GM12878 (cell line): ENCODE data around the gene FITM1. TPM values are rescaled to one million over a fixed set of nuclear protein-coding genes. Genes with fewer than 3 reads are reported as not detected.

Source experiments
- ATAC-seq: fragments of 200-7000 bp; cut with Tn5 transposase; 3 replicates; pipeline ENCODE4 v1.9.1; 2020; ENCODE audit warnings: mild to moderate bottlenecking, moderate library complexity
- BruUV-seq: library from RNA; stranded (reverse); fragments of 400-500 nt; replicated peaks from 2 replicates; lab custom pipeline; 2021; lab: Mats Ljungman, UMichigan
- CTCF ChIA-PET: fragments of 300-600 bp; sonication (Branson Sonifier 250); formaldehyde crosslinking; extraction: SDS; loops from one replicate; lab custom pipeline; 2021; ENCODE audit warnings: inconsistent platforms; lab: Yijun Ruan, JAX
- POLR2A ChIA-PET: fragments of 350-600 bp; formaldehyde crosslinking; extraction: SDS; loops from one replicate; lab custom pipeline; 2021; ENCODE audit warnings: inconsistent platforms; lab: Charles Lee
- RAD21 ChIA-PET: fragments of 300-600 bp; sonication (Branson Sonifier 250); formaldehyde crosslinking; loops from one replicate; lab custom pipeline; 2023; ENCODE audit warnings: antibody characterized with exemption; ENCODE audit not compliant: unreplicated experiment; lab: Charles Lee
- SMC1A ChIA-PET: fragments of 300-600 bp; sonication (Branson Sonifier 250); formaldehyde crosslinking; loops from one replicate; lab custom pipeline; 2023; ENCODE audit not compliant: unreplicated experiment, uncharacterized antibody; lab: Charles Lee
- DNase-seq: peaks from one replicate; pipeline ENCODE4 v3.0.0-alpha.2; 2011; ENCODE audit warnings: low read depth, low spot score
- FAIRE-seq: peaks from 3 replicates; lab custom pipeline; 2011; peaks lifted over from hg19 to GRCh38; lab: Jason Lieb, UNC
- H2AFZ ChIP-seq: 2 replicates; pipeline ENCODE4 v1.6.0; 2011; ENCODE audit warnings: low read depth, low read length, control low read depth; ENCODE audit not compliant: control insufficient read depth
- H3K27ac ChIP-seq: 2 replicates; pipeline ENCODE4 v1.5.1; 2011; ENCODE audit warnings: control low read depth; ENCODE audit not compliant: control insufficient read depth, insufficient read depth
- H3K27me3 ChIP-seq, 2 experiments: replicated peaks in 1 of 2; 2 replicates each; pipeline versions ENCODE4 v1.6.0 to v1.6.1; 2011; ENCODE audit warnings: low read length in 1 of 2; ENCODE audit not compliant: control insufficient read depth in 2 of 2, insufficient read depth in 2 of 2
- H3K36me3 ChIP-seq, 2 experiments: 2 replicates each; pipeline ENCODE4 v1.5.1; 2011; ENCODE audit warnings: low read length in 1 of 2; ENCODE audit not compliant: control insufficient read depth in 2 of 2, insufficient read depth in 2 of 2
- H3K4me1 ChIP-seq: 2 replicates; pipeline ENCODE4 v1.6.1; 2011; ENCODE audit warnings: mild to moderate bottlenecking, low read length, moderate library complexity, mixed read lengths; ENCODE audit not compliant: control insufficient read depth, insufficient read depth
- H3K4me2 ChIP-seq: 2 replicates; pipeline ENCODE4 v1.6.0; 2011; ENCODE audit warnings: control low read depth; ENCODE audit not compliant: control insufficient read depth, insufficient read depth
- H3K4me3 ChIP-seq: fragments of 200-600 bp; sonication (generic); 2 replicates; pipeline ENCODE4 v1.5.1; 2016
- H3K79me2 ChIP-seq: 2 replicates; pipeline ENCODE4 v1.6.0; 2011; ENCODE audit warnings: low read length; ENCODE audit not compliant: control insufficient read depth, insufficient read depth
- H3K9ac ChIP-seq: 2 replicates; pipeline ENCODE4 v1.8.0; 2011; ENCODE audit warnings: low read length, control low read depth, mixed read lengths; ENCODE audit not compliant: control insufficient read depth, insufficient read depth
- H3K9me3 ChIP-seq: replicated peaks from 3 replicates; pipeline ENCODE4 v1.5.1; 2011; ENCODE audit warnings: mild to moderate bottlenecking, low read length; ENCODE audit not compliant: control insufficient read depth, insufficient read depth
- H4K20me1 ChIP-seq: 2 replicates; pipeline ENCODE4 v1.6.0; 2011; ENCODE audit not compliant: control insufficient read depth, insufficient read depth
- E4F1 ChIP-seq: fragments of 450-650 bp; IDR thresholded peaks from 2 replicates; pipeline ENCODE4 v1.6.1; 2018; ENCODE audit warnings: borderline replicate concordance, mild to moderate bottlenecking; ENCODE audit not compliant: partially characterized antibody
- LARP7 ChIP-seq: fragments of 450-650 bp; IDR thresholded peaks from 2 replicates; pipeline ENCODE4 v1.6.1; 2017; ENCODE audit warnings: mild to moderate bottlenecking
- NFXL1 ChIP-seq: fragments of 450-650 bp; IDR thresholded peaks from 2 replicates; pipeline ENCODE4 v1.6.1; 2017; ENCODE audit warnings: antibody characterized with exemption, mild to moderate bottlenecking, borderline replicate concordance
- POLR2AphosphoS5 ChIP-seq: IDR thresholded peaks from 2 replicates; pipeline ENCODE4 v1.6.1; 2011; ENCODE audit warnings: mild to moderate bottlenecking, low read length, inconsistent platforms
- RAD51 ChIP-seq: fragments of 450-650 bp; IDR thresholded peaks from 2 replicates; pipeline ENCODE4 v1.6.1; 2016; ENCODE audit warnings: moderate library complexity, mild to moderate bottlenecking, inconsistent platforms
- RBBP5 ChIP-seq: fragments of 200-600 bp; sonication (generic); conservative IDR thresholded peaks from 2 replicates; pipeline ENCODE4 v1.6.1; 2016
- SMAD5 ChIP-seq: IDR thresholded peaks from 2 replicates; pipeline ENCODE4 v1.6.1; 2016; ENCODE audit warnings: antibody characterized with exemption, low read depth
- SP1 ChIP-seq: IDR thresholded peaks from one replicate; pipeline ENCODE4 v1.6.1; 2011; ENCODE audit warnings: low read depth, low read length
- ZNF274 ChIP-seq: IDR thresholded peaks from one replicate; pipeline ENCODE4 v1.8.0; 2011; ENCODE audit not compliant: insufficient read length, insufficient read depth
- WGBS: methylation state at CpG from one replicate; pipeline ENCODE4 v1.1.6; 2016; ENCODE audit warnings: low lambda C conversion rate; ENCODE audit not compliant: insufficient replicate concordance, insufficient coverage; ENCODE audit errors: missing lambda C conversion rate; 5-methylcytosine and 5-hydroxymethylcytosine counted together
- in situ Hi-C: fragments of 300-500 bp; cut with MboI; formaldehyde crosslinking; loops from 9 replicates; pipeline ENCODE4 v1.14.3; 2018; ENCODE audit warnings: mixed read lengths
- intact Hi-C: fragments of 100-400 bp; cut with micrococcal nuclease; formaldehyde crosslinking; loops from one replicate; pipeline ENCODE4 v1.14.2; 2022; ENCODE audit not compliant: unreplicated experiment
- polyA plus RNA-seq, 11 experiments: library from polyadenylated mRNA; depleted of rRNA in 4 of 11; unstranded in 6 of 11; stranded (reverse) in 5 of 11; fragments of >200 nt; fragmentation: Nextera tagmentation in 4 of 11; fragmentation: Illumina TruSeq in 1 of 11; extraction: Ambion mirVana in 4 of 11; extraction: Trizol in 1 of 11; gene quantifications; 1 replicate in 1 of 11; 2 replicates in 10 of 11; pipeline versions ENCODE4 v1.2.1 to v1.2.3, GENCODE V29; 2011 to 2016; ENCODE audit warnings: inconsistent platforms in 2 of 11, missing spikeins in 2 of 11, low read depth in 1 of 11
- total RNA-seq, 4 experiments: library from RNA; depleted of rRNA in 3 of 4; stranded (reverse); fragments of >200 nt in 3 of 4; fragmentation: Illumina TruSeq in 1 of 4; extraction: Trizol in 1 of 4; gene quantifications; 2 replicates each; pipeline versions ENCODE4 v1.2.1 to v1.2.3, GENCODE V29; 2013 to 2021
- TF ChIP-seq, protein P1 (sequence below): fragments of 150-350 bp; IDR thresholded peaks from 2 replicates; pipeline ENCODE4 v1.6.1; 2016; ENCODE audit warnings: low read depth, low read length

FITM1 gene
- total and polyA plus RNA-seq, 10 of the 15 experiments (the other 5 are each of a cell fraction or from before 2014, with no cell fraction given) = 0.11 to 1.9 (median 0.45) TPM; not detected in 2

GRCh38 chr14:24176599-24176998, 46.1 kb downstream of the FITM1 start (continued):
- TF ChIP-seq, protein P1, sequence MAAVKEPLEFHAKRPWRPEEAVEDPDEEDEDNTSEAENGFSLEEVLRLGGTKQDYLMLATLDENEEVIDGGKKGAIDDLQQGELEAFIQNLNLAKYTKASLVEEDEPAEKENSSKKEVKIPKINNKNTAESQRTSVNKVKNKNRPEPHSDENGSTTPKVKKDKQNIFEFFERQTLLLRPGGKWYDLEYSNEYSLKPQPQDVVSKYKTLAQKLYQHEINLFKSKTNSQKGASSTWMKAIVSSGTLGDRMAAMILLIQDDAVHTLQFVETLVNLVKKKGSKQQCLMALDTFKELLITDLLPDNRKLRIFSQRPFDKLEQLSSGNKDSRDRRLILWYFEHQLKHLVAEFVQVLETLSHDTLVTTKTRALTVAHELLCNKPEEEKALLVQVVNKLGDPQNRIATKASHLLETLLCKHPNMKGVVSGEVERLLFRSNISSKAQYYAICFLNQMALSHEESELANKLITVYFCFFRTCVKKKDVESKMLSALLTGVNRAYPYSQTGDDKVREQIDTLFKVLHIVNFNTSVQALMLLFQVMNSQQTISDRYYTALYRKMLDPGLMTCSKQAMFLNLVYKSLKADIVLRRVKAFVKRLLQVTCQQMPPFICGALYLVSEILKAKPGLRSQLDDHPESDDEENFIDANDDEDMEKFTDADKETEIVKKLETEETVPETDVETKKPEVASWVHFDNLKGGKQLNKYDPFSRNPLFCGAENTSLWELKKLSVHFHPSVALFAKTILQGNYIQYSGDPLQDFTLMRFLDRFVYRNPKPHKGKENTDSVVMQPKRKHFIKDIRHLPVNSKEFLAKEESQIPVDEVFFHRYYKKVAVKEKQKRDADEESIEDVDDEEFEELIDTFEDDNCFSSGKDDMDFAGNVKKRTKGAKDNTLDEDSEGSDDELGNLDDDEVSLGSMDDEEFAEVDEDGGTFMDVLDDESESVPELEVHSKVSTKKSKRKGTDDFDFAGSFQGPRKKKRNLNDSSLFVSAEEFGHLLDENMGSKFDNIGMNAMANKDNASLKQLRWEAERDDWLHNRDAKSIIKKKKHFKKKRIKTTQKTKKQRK = no peak
- no peak for TF ChIP-seq RBBP5
- TF ChIP-seq RAD51 = no peak
- no peak for TF ChIP-seq SP1
- no peak for TF ChIP-seq ZNF274
- no peak for TF ChIP-seq LARP7
- no peak for TF ChIP-seq NFXL1

- Histone ChIP-seq H3K4me2 (no peak overlapping the region), H3K4me3 (no peak overlapping the region), H3K27me3 (no peaks in the 10 kb centered on the region), H3K79me2 (peaks cover 4% of the 10 kb centered on the region), H3K9me3 (no peaks in the 10 kb centered on the region), H3K4me1 (no peaks in the 10 kb centered on the region), H4K20me1 (no peaks in the 10 kb centered on the region), H3K27ac (no peak overlapping the region), H2AFZ (no peak overlapping the region), H3K9ac (no peak overlapping the region), H3K36me3 (peaks cover 12 to 33% of the 10 kb centered on the region in 2 experiments; a peak in 3 of 4 replicates)
- no TSS peak for BruUV-seq
- intact Hi-C loops = no loop called here
- no peak for FAIRE-seq
- ATAC-seq = no peak
- in situ Hi-C loops = no loop called here
- ChIA-PET POLR2A (interaction anchor here (1.1 to 1.3 kb wide), 2 partner anchors 17 to 67 kb away, joined by 3 to 4 read pairs; partner anchors contain the start of gene IRF9), RAD21 (no interaction called here), SMC1A (interaction anchor here (1.0 kb wide), 1 partner anchor 16 kb away, joined by 3 read pairs; the partner anchor contains the start of gene IRF9), CTCF (interaction anchor here (1.1 kb wide), 1 partner anchor 16 kb away, joined by 3 read pairs; the partner anchor contains the start of gene IRF9)
- no peak for DNase-seq
- WGBS = 87% methylated on average over 12 of the region's 12 CpGs
- no peak for TF ChIP-seq E4F1
- no peak for TF ChIP-seq SMAD5
- TF ChIP-seq POLR2AphosphoS5 = peak; percentile 14; the same call in 1 of the 2 replicates
- TF ChIP-seq, protein P1 = no peak
Measured at GRCh38 chr14:24177041-24177825, 46.8 kb downstream of the FITM1 start.
